Large intestine (tissue), 3 donors: ENCODE results near the gene C1QL4. TPM values are rescaled to one million over a fixed set of nuclear protein-coding genes. Genes with fewer than 3 reads are reported as not detected.

Source experiments
- DNase-seq, 2 donors: peaks; one replicate each; pipeline versions ENCODE4 v3.0.0 to v3.0.0-alpha.2; 2013
- H3K27ac ChIP-seq: one replicate; pipeline ENCODE4 v1.5.1; 2013; ENCODE audit warnings: low read length
- H3K27me3 ChIP-seq: 2 replicates; pipeline ENCODE4 v1.6.1; 2013; ENCODE audit warnings: low read length; ENCODE audit not compliant: control insufficient read depth, insufficient read depth
- H3K36me3 ChIP-seq: 2 replicates; pipeline ENCODE4 v1.6.1; 2013; ENCODE audit warnings: low read length; ENCODE audit not compliant: control insufficient read depth, insufficient read depth
- H3K4me1 ChIP-seq: one replicate; pipeline ENCODE4 v1.6.1; 2013; ENCODE audit warnings: low read length; ENCODE audit not compliant: control insufficient read depth, insufficient read depth
- H3K4me3 ChIP-seq: one replicate; pipeline ENCODE4 v1.5.1; 2013; ENCODE audit warnings: low read length
- H3K9me3 ChIP-seq: one replicate; pipeline ENCODE4 v1.6.1; 2013; ENCODE audit warnings: mild to moderate bottlenecking, low read depth, low read length, moderate library complexity; ENCODE audit not compliant: control insufficient read depth
- WGBS: methylation state at CpG from one replicate; pipeline ENCODE4 v1.1.5; 2013; ENCODE audit warnings: low lambda C conversion rate; ENCODE audit not compliant: insufficient coverage; 5-methylcytosine and 5-hydroxymethylcytosine counted together
- polyA plus RNA-seq: library from polyadenylated mRNA; unstranded; fragments of 120-200 nt; gene quantifications from one replicate; pipeline ENCODE4 v1.2.1, GENCODE V29; 2013

Gene C1QL4
- polyA plus RNA-seq, 1 donor = 0.01 TPM

DNA sequence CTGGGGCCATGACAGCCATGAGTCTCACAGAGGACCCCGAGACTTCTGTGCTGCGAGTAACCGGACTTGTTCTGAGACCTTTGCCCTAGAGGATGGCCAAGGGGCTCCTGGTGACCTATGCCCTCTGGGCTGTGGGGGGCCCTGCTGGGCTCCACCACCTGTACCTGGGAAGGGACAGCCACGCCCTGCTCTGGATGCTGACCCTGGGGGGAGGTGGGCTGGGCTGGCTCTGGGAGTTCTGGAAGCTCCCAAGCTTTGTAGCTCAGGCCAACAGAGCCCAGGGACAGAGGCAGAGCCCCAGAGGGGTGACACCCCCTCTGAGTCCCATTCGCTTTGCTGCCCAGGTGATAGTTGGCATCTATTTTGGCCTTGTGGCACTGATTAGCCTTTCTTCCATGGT is 11.8 kb upstream of the C1QL4 start:
- no CpG with 5 or more reads among the region's 5 CpGs for WGBS
- Histone ChIP-seq H3K36me3 (peaks cover 4% of the 10 kb centered on the region), H3K27ac (peak overlapping the region; percentile 60), H3K4me1 (peaks cover 45% of the 10 kb centered on the region), H3K4me3 (peak overlapping the region; percentile 59), H3K27me3 (peaks cover 44% of the 10 kb centered on the region), H3K9me3 (peaks cover 14% of the 10 kb centered on the region)
- DNase-seq = peak in 1 of 2 donors; percentile 28

DNA sequence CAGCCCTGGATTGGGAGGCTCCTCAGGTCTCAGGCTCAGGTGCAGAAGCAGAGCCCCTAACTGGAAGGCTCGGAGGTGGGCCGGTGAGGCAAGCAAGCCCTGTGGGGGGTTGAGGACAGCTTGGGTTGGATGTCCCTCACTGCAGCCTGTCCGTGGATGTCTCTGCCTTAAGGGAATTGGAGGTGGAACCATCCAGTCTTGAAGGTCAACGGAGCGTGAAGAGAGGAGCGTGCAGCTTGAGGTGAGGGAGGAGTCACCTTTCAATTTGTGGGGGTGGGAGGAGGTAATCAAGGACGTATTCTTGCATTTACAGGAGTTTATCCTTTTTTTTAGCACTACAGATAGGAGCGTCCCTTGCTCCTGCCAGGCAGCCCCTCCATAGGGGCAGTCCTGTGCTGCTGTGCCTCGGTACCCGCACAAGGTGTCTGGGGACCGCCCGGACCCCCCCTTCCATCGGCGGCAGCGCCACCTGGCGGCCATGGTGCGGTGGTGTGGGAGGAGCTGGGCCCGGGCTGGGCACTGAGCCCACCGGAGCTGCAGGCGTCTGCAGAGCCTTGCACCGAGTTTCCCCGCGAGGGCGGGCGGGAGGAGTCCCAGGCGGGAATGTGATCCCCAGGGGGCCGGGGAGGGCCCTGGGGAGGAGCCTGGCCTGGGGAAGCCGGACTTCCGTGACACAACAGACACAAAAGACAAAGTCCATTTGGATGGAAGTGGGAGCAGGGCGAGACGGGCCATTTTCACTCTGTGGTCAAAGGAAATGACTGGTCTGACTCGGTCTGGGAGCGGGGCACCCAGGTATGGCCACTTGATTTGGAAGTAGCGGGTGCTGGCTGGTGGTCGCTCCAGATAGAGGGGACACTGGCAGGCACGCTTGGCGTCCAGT is 10.6 kb upstream of the C1QL4 start:
- peaks cover 57% of the 10 kb centered on the region for H3K4me1 ChIP-seq

DNA sequence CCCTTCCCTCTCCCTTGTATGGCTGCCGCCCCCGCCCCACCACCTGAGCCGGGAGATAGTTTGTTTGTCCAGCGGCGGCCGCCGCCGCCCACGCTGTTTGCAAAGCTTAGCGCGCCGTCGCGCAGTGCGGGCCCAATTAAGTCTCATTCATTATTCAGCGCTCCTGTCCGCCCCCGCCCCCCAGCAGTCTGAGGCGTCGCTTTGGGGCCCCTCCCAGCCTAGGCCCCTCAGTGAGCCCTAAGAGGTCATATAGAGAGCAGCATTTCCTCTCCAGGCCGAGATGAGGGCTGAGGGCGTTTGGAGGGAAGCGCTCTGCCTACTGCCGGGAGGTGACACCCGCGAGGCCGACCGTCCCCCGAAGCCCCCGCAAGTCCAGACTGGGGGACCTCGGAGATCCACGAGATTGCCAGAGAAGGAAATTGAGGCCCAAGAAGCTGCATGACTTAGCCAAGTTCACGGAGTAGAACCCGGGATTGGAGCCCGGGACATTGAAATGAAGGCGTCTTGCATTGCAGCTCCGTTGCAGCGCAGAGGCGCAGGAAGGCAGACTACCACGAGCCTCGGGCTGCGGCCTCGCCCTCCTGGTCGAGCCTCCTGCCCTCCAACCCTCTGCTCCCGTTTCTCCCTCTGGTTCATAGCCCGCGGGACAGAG is 9.8 kb upstream of the C1QL4 start, which contains the start of gene DNAJC22:
DNAJC22 (plus strand) TSS at position 230 of the 652 bp plus-strand sequence. CDS start 1,985 bp downstream, outside the sequence.
- peaks cover 4% of the 10 kb centered on the region for H3K36me3 ChIP-seq
- H3K4me1 ChIP-seq = peaks cover 58% of the 10 kb centered on the region
- no CpG with 5 or more reads among the region's 47 CpGs for WGBS
- peaks cover 22% of the 10 kb centered on the region for H3K9me3 ChIP-seq
- peak within 1 kb of the TSS; percentile 59 for H3K4me3 ChIP-seq
- H3K27ac ChIP-seq = no peak within 1 kb of the TSS
- H3K27me3 ChIP-seq = peaks cover 64% of the 10 kb centered on the region
- peak in 1 of 2 donors; percentile 46 for DNase-seq

More for the DNA sequence above, 10.6 kb upstream of the C1QL4 start:
- H3K36me3 ChIP-seq = peaks cover 4% of the 10 kb centered on the region
- peak overlapping the region; percentile 60 for H3K27ac ChIP-seq
- H3K9me3 ChIP-seq = peaks cover 18% of the 10 kb centered on the region
- peak overlapping the region; percentile 59 for H3K4me3 ChIP-seq
- peak; percentile 92 to 95 for DNase-seq
- H3K27me3 ChIP-seq = peaks cover 56% of the 10 kb centered on the region
- no CpG with 5 or more reads among the region's 37 CpGs for WGBS

DNA sequence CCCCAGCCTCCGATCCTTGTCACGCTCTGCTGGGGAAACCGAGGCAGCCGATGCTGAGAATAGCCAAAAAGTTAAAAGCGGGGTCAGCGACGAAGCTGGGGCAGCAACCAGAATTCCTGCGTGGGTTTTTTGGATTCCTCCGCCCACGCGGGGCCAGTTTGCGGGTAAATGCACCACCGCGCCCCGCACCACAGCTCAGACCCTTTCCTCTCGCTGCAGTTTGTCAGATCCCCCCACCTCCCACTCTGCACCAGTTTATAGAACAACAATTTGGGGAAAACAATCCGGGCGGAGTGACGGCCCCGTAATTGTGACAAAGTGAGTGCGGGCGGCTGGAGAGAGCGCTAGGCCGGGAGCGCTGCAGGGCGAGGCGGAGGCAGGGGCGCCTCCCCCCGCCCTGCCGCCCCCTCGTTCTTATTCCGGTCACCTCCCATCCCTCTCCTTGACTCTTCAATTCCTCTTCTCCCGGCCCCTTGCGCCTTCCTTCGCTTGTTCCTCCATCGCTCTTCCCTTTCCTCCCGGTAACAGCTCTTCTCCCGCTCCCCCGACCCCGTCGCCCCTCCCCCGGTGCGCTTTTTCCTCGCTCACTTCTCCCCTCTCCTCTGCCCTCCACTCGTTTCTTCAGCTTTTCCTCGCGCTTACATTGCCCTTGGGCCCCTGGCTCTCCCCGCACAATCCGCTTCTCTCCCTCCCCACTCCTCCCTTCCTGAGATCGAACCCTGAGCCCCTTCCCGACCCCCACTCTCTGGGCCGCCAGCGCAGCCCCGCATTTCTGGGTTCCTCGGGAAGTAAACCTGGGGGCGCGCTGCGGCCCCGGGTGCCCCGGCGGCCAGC is 9.1 kb upstream of the C1QL4 start:
- peaks cover under 1% of the 10 kb centered on the region for H3K36me3 ChIP-seq
- H3K4me3 ChIP-seq = peak overlapping the region; percentile 14
- peaks cover 71% of the 10 kb centered on the region for H3K27me3 ChIP-seq
- H3K4me1 ChIP-seq = peaks cover 58% of the 10 kb centered on the region
- H3K9me3 ChIP-seq = peaks cover 22% of the 10 kb centered on the region
- peak in 1 of 2 donors; percentile 26 for DNase-seq
- no peak overlapping the region for H3K27ac ChIP-seq
- WGBS = 20% methylated on average over 6 of the region's 61 CpGs

DNA sequence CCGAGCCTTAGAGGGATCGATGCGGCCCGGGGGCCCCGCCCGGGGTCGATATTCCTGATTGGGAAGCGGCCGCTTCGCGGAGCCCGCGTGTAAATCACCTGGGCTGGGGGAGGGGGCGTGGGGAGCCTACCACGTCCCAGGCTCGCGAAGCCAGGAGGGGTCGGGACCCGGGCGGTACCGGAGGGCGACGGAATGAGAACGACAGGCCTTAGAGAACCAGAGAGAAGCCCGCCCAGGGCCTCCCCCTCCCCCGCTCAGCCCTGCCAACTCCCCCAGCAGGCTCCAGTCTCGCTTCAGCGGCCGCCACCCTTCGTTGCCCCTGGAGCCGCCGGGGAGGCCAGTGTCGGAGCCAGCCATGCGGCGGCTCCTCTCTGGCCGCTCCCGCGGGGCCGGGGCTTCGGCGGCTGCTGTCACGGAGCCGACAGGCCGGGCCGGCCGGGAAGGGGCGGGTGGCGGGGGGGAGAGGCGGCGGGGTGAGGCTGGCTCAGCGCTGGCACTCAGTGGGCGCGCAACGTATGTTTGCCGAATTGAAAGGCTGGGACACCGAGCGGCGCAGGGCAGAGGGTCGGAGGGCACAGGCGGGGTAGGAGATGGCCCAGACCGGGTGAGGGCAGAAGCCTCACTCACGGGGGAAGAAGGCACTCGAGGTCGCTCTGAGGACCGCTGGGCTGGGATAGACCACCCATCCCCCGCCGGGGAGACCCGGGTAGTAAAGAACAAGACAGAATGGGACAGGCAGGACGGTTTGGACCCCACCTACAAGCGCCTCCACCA is 8.2 kb upstream of the C1QL4 start:
- DNase-seq = peak in 1 of 2 donors; percentile 30
- H3K36me3 ChIP-seq = no peaks in the 10 kb centered on the region
- H3K9me3 ChIP-seq = peaks cover 22% of the 10 kb centered on the region
- peaks cover 79% of the 10 kb centered on the region for H3K27me3 ChIP-seq
- no peak overlapping the region for H3K27ac ChIP-seq
- H3K4me3 ChIP-seq = peak overlapping the region; percentile 14
- no CpG with 5 or more reads among the region's 70 CpGs for WGBS
- peaks cover 58% of the 10 kb centered on the region for H3K4me1 ChIP-seq

DNA sequence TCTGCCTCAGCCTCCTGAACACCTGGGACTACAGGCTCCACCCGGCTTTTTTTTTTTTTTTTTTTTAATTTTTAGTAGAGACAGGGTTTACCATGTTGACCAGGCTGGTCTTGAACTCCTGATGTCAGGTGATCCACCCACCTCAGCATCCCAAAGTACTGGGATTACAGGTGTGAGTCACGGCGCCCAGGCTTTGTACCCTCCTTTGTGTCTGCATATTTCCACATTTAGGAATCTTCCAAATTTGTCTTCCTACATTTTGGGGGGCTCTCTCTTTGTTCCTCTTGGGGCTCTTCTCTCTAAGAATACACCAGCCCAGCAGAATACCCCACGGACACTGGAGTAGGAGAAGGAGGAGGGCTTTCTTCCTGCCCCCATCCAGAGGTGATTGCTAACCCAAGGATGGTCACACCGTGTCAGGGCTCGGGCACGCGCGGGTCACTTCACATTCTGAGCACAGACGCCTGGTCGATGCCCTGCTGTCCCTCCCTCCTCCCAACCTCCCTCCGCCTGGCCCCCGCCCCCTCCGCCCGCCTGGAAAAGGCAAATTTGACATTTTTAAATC is 7.6 kb upstream of the C1QL4 start:
- H3K4me3 ChIP-seq = no peak overlapping the region
- no CpG with 5 or more reads among the region's 15 CpGs for WGBS
- H3K36me3 ChIP-seq = no peaks in the 10 kb centered on the region
- no peak for DNase-seq
- H3K9me3 ChIP-seq = peaks cover 22% of the 10 kb centered on the region
- H3K27me3 ChIP-seq = peaks cover 86% of the 10 kb centered on the region
- no peak overlapping the region for H3K27ac ChIP-seq
- H3K4me1 ChIP-seq = peaks cover 62% of the 10 kb centered on the region

DNA sequence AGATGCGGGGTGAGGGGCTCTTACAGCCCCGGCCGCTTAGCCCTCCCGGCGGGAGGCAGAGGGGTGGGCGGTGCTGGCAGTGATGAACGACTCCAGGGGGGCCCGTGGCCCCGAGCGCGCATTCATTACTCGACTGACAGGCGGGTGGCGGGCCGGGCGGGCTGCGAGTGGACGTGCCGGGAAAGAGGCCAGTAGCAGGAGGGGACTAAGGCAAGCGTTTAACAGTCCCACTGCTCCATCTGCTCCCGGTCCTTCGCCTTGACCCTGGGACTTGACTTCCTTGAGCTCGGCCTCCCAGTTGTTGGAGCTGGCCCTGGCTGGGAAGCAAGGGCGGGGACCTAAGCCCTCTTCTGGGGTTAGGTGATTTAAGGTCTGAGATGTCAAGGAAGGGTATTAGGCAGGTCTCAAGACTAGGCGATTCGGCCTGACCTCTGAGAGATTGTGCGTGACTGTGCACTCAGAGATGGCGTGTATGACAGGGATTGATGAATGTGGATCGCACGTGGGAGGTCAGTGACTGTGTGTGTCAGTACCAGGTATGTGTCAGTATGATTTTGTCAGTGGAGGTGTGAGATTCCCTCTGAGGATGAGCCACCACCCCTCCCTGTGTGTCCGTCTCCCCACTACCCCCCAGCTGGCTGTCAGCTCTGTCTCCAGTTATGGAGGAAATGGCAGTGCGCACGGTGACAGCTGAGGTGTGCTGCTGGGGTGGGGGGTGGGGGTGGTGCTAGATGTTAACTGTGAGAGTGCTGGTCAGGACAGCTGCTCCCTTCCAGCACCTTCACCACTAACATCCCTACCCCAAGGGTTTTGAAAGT is 6.1 kb upstream of the C1QL4 start:
- Histone ChIP-seq H3K27ac (no peak overlapping the region), H3K9me3 (peaks cover 22% of the 10 kb centered on the region), H3K27me3 (peaks cover 99% of the 10 kb centered on the region), H3K36me3 (no peaks in the 10 kb centered on the region), H3K4me1 (peaks cover 55% of the 10 kb centered on the region), H3K4me3 (peak overlapping the region; percentile 19)
- no CpG with 5 or more reads among the region's 33 CpGs for WGBS
- DNase-seq = peak in 1 of 2 donors; percentile 9

DNA sequence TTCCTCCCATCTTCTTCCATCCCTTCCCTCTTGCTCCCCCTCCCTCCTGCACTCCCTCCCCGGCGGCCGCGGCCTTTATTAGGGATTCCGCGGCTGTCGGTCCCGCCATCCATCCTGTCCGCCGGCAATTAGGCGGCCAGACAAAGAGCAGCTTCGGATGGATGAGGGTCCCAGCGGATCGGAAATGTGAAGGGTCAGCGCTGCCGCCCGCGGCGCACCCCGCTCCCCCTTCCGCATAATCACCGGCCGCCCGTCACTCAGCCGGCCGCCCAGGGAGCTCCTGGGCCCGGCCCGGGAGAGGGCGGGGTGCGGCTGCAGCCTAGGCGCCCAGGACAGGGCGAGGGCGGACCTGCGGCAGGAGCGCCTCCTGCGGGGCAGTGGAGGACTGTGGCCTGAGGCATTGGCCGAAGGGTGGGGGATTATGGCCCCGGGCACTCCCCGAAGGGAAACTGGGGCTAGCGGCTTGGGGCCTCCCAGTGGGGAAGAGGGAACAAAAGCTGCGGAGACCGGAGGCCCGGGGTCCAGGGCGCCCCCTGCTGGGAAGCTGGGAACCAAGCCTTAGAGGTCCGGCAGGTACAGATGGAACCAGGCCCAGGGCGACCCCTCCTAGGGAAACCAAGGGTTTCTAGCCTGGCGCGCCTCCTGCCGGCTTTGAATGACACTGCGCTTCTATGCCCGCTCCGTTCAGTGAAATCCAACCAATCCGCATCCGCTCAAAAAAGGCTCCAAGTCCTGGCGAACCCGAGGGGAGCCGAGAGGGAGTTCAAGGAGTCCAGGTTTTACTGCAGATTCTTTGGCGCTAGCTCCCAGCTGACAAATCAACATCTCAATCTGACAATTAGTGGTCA is 5.3 kb upstream of the C1QL4 start:
- H3K4me1 ChIP-seq = peaks cover 51% of the 10 kb centered on the region
- no peaks in the 10 kb centered on the region for H3K36me3 ChIP-seq
- no peak overlapping the region for H3K27ac ChIP-seq
- H3K27me3 ChIP-seq = peaks cover 99% of the 10 kb centered on the region
- no CpG with 5 or more reads among the region's 58 CpGs for WGBS
- H3K4me3 ChIP-seq = peak overlapping the region; percentile 19
- peaks cover 22% of the 10 kb centered on the region for H3K9me3 ChIP-seq
- DNase-seq = peak; percentile 68 to 71
